GM13977 (cell line): ENCODE data around the gene NPLOC4.

Experiments
- DNase-seq: peaks from one replicate; pipeline ENCODE4 v3.0.0; 2012; ENCODE audit warnings: low spot score
- CTCF ChIP-seq: IDR thresholded peaks from 2 replicates; pipeline ENCODE4 v1.5.1; 2012; ENCODE audit warnings: mild to moderate bottlenecking, control low read depth; ENCODE audit not compliant: insufficient read depth; ENCODE audit errors: extremely low read depth, missing control alignments
- in situ Hi-C: fragments of 300-500 bp; cut with MboI; formaldehyde crosslinking; loops from one replicate; pipeline ENCODE4 v1.12.0; 2022; ENCODE audit warnings: low sequenced_read_pairs, low pct_unique_long_range_greater_than_20kb, mixed read lengths, inconsistent platforms; ENCODE audit not compliant: unreplicated experiment

The NPLOC4 gene

GRCh38 chr17:81581758-81582157 lies 55.2 kb downstream of the NPLOC4 start:
- no peak for DNase-seq
- in situ Hi-C loops: no loop called here
- no peak for TF ChIP-seq CTCF

GRCh38 chr17:81580481-81580880 lies 56.4 kb downstream of the NPLOC4 start:
- no peak for DNase-seq
- no peak for TF ChIP-seq CTCF
- in situ Hi-C loops: no loop called here

- no peak for TF ChIP-seq CTCF
- in situ Hi-C loops: no loop called here
- no peak for DNase-seq
These were observed 57.0 kb downstream of the NPLOC4 start for GRCh38 chr17:81579821-81580321.

DNA sequence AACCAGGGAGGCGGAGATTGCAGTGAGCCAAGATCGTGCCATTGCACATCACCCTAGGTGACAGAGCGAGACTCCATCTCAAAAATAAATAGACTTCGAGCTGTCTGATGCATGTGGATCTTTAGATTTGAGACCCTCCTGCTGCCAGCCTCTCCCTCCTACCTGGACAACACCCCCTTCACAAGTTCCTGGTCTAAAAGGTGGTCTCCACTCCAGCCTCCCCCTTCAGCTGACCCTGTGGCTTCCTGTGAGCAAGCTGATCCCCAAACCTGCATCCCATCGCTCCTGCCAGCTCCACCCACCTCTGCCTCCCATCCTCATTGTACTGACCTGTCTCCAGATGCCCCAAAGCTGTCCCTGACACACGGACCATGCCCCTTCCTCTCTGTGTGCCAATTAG lies 57.6 kb downstream of the NPLOC4 start:
- no peak for DNase-seq
- no peak for TF ChIP-seq CTCF
- in situ Hi-C loops: no loop called here

DNA sequence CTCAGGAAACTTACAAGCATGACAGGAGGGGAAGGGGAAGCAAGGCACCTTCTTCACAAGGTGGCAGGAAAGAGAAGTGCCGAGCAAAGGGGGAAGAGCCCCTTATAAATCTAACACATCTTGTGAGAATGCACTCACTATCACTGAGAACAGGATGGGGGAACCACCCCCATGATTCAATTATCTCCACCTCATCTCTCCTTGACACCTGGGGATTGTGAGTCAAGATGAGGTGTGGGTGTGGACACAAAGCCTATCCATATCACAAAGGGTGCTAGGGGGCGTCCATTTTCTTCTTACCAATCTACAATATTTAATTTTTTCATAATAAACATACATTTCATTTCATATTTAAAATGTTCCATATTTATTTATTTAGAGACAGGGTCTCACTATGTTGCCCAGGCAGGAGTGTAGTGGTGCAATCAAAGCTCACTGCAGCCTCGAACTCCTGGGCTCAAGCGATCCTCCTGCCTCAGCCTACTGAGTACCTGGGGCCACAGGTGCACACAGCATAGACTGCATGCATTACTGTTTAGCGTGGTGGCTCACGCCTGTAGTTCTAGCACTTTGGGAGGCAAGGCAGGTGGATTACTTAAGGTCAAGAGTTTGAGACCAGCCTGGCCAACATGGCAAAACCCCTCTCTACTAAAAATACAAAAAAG lies 58.2 kb downstream of the NPLOC4 start:
- DNase-seq: no peak
- in situ Hi-C loops: no loop called here
- TF ChIP-seq CTCF: no peak

DNA sequence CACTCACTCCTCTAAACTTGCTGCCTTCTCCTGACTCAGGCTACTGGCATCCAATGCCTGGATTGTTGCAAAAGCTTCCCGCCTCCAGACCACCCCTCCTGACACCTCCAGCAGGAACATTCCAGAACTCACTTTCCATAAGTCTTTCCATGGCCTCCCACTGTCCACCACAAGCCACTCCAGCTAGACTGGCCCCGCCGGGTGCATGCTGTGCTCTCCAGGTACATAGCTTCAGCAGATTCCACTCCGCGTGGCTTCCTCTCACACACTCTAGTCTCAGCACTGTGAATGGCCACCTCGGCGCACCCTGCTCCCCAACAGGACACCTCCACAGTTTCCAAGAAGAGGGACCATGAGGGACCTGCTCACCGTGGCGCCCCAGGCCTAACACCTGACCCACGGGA lies 58.9 kb downstream of the NPLOC4 start:
- in situ Hi-C loops: no loop called here
- no peak for DNase-seq
- TF ChIP-seq CTCF: no peak
